Hepatocyte (in vitro differentiated cells): ENCODE results near the gene HMG20A.

Experiments
- EZH2phosphoT487 ChIP-seq: fragments of 200-600 bp; sonication (generic); IDR thresholded peaks from one replicate; pipeline ENCODE4 v1.6.1; 2018; ENCODE audit warnings: antibody characterized with exemption, mild to moderate bottlenecking, low read depth, moderate library complexity; ENCODE audit not compliant: unreplicated experiment, severe bottlenecking
- TF ChIP-seq, protein P1 (sequence below): fragments of 200-600 bp; sonication (generic); IDR thresholded peaks from 2 replicates; pipeline ENCODE4 v1.5.1; 2016; ENCODE audit warnings: antibody characterized with exemption, mild to moderate bottlenecking; ENCODE audit not compliant: poor library complexity

DNA sequence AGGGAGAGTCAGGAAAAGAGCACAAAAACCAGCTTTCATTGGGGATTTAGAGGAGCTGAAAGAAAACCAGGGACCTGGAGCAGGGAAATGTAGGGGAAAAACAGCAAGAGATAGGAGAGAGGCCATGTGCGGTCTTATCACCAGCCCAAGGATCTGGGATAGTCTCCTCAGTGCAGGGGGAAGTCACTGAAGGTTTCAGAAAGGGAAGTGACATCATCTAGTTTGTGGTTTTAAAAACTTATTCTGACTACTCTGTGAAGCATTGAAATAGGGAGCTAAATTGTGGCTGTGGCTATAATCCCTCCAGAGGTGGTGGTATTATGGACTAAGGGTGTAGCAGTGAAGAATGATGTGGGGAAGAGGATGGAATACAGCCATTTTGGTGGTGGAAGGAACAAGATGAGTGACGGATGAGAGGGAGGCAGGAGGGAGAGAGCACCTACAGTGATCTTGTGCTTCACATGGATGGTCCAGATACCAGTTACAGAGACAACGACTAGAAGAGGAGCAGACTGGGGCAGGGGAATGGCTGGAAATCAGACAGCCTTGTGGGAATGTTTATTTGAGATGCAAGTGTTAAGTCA, 72.7 kb downstream of the HMG20A start:
- TF ChIP-seq, protein P1, sequence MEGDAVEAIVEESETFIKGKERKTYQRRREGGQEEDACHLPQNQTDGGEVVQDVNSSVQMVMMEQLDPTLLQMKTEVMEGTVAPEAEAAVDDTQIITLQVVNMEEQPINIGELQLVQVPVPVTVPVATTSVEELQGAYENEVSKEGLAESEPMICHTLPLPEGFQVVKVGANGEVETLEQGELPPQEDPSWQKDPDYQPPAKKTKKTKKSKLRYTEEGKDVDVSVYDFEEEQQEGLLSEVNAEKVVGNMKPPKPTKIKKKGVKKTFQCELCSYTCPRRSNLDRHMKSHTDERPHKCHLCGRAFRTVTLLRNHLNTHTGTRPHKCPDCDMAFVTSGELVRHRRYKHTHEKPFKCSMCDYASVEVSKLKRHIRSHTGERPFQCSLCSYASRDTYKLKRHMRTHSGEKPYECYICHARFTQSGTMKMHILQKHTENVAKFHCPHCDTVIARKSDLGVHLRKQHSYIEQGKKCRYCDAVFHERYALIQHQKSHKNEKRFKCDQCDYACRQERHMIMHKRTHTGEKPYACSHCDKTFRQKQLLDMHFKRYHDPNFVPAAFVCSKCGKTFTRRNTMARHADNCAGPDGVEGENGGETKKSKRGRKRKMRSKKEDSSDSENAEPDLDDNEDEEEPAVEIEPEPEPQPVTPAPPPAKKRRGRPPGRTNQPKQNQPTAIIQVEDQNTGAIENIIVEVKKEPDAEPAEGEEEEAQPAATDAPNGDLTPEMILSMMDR: no peak
- TF ChIP-seq EZH2phosphoT487: no peak
